GM12801 (cell line): ENCODE measurements around the gene CASP4.

ENCODE experiments used
- CTCF ChIP-seq: IDR thresholded peaks from one replicate; pipeline ENCODE4 v1.5.1; 2011; ENCODE audit warnings: control low read depth; ENCODE audit not compliant: insufficient read length; ENCODE audit errors: extremely low read depth

Gene CASP4

GRCh38 chr11:104997288-104997687, 28.9 kb upstream of the CASP4 start:
- no peak for TF ChIP-seq CTCF

- no peak for TF ChIP-seq CTCF
Observed at GRCh38 chr11:104995001-104995408, 26.6 kb upstream of the CASP4 start.

DNA sequence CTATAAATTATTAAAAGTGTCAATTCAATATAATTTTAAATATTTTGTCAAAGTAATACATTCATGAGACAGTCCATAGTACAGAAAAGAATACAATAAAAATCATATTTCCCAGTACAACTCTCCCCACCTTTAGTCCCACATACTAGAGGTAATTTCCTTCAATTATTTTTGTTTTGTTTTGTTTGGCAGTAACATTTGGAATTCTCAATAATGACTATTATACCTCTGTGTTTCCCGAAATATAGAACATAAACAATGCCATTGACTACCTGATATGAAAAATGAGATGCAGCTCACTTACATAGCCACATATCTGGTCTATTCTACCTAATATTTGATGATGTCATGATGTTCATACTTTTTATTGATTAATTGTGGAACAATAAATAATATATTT, 24.4 kb upstream of the CASP4 start:
- TF ChIP-seq CTCF: no peak

GRCh38 chr11:104991994-104992393, 23.6 kb upstream of the CASP4 start:
- no peak for TF ChIP-seq CTCF

GRCh38 chr11:104984808-104985207, 16.4 kb upstream of the CASP4 start:
- TF ChIP-seq CTCF: no peak

DNA sequence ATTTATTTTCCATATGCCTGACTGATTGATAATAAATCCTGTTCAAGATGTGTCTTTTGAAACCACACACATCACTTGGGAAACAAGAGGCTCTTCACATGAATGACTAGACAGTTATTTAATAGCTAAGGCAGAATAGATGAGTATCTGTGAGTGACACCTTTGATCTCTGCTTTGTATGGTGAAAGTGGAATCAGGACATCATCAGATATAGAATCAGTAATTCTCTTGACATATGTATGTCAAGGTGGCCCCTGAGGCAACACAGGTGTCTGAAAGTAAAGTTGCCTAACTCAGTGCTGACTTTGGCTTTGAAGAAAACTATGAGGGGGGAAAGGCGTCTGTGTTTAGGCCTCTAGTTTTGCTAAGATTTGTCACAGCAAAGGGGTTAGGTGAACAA, 11.5 kb upstream of the CASP4 start:
- no peak for TF ChIP-seq CTCF

- no peak for TF ChIP-seq CTCF
Observed at GRCh38 chr11:104973616-104974015, 5.2 kb upstream of the CASP4 start.

DNA sequence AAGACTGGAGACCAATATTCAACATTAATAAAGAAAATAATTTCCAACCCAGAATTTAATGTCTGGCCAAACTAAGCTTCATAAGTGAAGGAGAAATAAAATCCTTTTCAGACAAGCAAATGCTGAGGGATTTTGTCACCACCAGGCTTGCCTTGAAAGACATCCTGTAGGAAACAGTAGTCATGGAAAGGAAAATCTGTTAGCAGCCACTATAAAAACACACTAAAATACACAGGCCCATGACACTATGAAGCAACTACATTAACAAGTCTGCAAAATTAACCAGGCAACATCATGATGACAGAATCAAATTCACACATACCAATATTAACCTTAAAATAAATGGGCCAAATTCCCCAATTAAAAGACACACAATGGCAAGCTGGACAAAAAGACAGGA, 2.4 kb upstream of the CASP4 start:
- TF ChIP-seq CTCF: no peak
